OCI-LY7 (cell line): ENCODE results near the gene NOP10. TPM values are rescaled to one million over a fixed set of nuclear protein-coding genes. Genes with fewer than 3 reads are reported as not detected.

ENCODE experiments used
- BruUV-seq: library from RNA; stranded (reverse); fragments of 400-500 nt; replicated peaks from 2 replicates; lab custom pipeline; 2021; lab: Mats Ljungman, UMichigan
- CTCF ChIA-PET: fragments of 300-600 bp; sonication (Branson Sonifier 250); formaldehyde crosslinking; loops from one replicate; lab custom pipeline; 2022; ENCODE audit warnings: antibody characterized with exemption; ENCODE audit not compliant: unreplicated experiment; lab: Charles Lee
- POLR2A ChIA-PET: fragments of 300-600 bp; sonication (Branson Sonifier 250); formaldehyde crosslinking; loops from one replicate; lab custom pipeline; 2022; ENCODE audit warnings: antibody characterized with exemption; lab: Charles Lee
- DNase-seq: peaks from one replicate; pipeline ENCODE4 v3.0.0-alpha.2; 2015; ENCODE audit warnings: low spot score
- H2AFZ ChIP-seq: fragments of 200-600 bp; sonication (generic), shearing (Covaris generic); 2 replicates; pipeline ENCODE4 v1.6.1; 2014; ENCODE audit warnings: mild to moderate bottlenecking, antibody characterized with exemption, low read length, moderate library complexity
- H3K27ac ChIP-seq: fragments of 200-600 bp; sonication (generic); 2 replicates; pipeline ENCODE4 v1.5.1; 2014; ENCODE audit warnings: mixed run types, low read depth, mild to moderate bottlenecking, moderate library complexity, low read length, inconsistent platforms; ENCODE audit not compliant: poor library complexity, severe bottlenecking
- H3K36me3 ChIP-seq: fragments of 200-600 bp; sonication (generic); 2 replicates; pipeline ENCODE4 v1.6.1; 2014; ENCODE audit warnings: mild to moderate bottlenecking, antibody characterized with exemption, low read length, moderate library complexity, mixed read lengths; ENCODE audit not compliant: insufficient read depth
- H3K4me1 ChIP-seq: fragments of 200-600 bp; sonication (generic); 2 replicates; pipeline ENCODE4 v1.5.1; 2014; ENCODE audit warnings: mild to moderate bottlenecking, low read length; ENCODE audit not compliant: insufficient read depth, poor library complexity, severe bottlenecking
- H3K4me2 ChIP-seq: fragments of 200-600 bp; sonication (generic); 2 replicates; pipeline ENCODE4 v1.6.1; 2014; ENCODE audit warnings: mild to moderate bottlenecking, low read length
- H3K4me3 ChIP-seq: fragments of 200-600 bp; sonication (generic); 2 replicates; pipeline ENCODE4 v1.5.1; 2014; ENCODE audit warnings: mild to moderate bottlenecking, low read depth, low read length; ENCODE audit not compliant: poor library complexity, severe bottlenecking
- H3K79me2 ChIP-seq: fragments of 200-600 bp; sonication (generic); 2 replicates; pipeline ENCODE4 v1.6.1; 2016; ENCODE audit warnings: low read depth, mild to moderate bottlenecking, low read length, moderate library complexity, mixed read lengths; ENCODE audit not compliant: insufficient read depth
- H3K9me2 ChIP-seq: fragments of 200-600 bp; sonication (generic); 2 replicates; pipeline ENCODE4 v1.6.1; 2016; ENCODE audit warnings: mild to moderate bottlenecking, low read length, mixed read lengths; ENCODE audit not compliant: insufficient read depth
- H3K9me3 ChIP-seq: fragments of 200-600 bp; sonication (generic); 2 replicates; pipeline ENCODE4 v1.6.1; 2014; ENCODE audit warnings: mild to moderate bottlenecking, mixed run types, low read length, mixed read lengths
- H4K20me1 ChIP-seq: fragments of 200-600 bp; sonication (generic); 2 replicates; pipeline ENCODE4 v1.6.1; 2014; ENCODE audit warnings: mild to moderate bottlenecking, antibody characterized with exemption, low read length, moderate library complexity, mixed read lengths; ENCODE audit not compliant: insufficient read depth
- CTCF ChIP-seq: fragments of 200-600 bp; sonication (generic); conservative IDR thresholded peaks from 2 replicates; pipeline ENCODE4 v1.5.1; 2014; ENCODE audit warnings: mild to moderate bottlenecking, antibody characterized with exemption, low read length, moderate library complexity, mixed read lengths
- EZH2phosphoT487 ChIP-seq: fragments of 200-600 bp; sonication (generic); IDR thresholded peaks from 2 replicates; pipeline ENCODE4 v1.6.1; 2018; ENCODE audit warnings: low read depth, borderline replicate concordance, mild to moderate bottlenecking, mixed run types, antibody characterized with exemption, low read length, moderate library complexity, mixed read lengths
- intact Hi-C: fragments of 100-400 bp; cut with micrococcal nuclease; formaldehyde crosslinking; loops from one replicate; pipeline ENCODE4 v1.10.0; 2022; ENCODE audit not compliant: unreplicated experiment
- total RNA-seq, 2 experiments: library from RNA; depleted of rRNA in 1 of 2; stranded (reverse); fragments of >200 nt in 1 of 2; shearing (Covaris generic) in 1 of 2; gene quantifications; 2 replicates each; pipeline ENCODE4 v1.2.3, GENCODE V29; 2014 to 2022

NOP10 gene
- total RNA-seq, 2 experiments from 2014 or later: 130 to 191 TPM

- Histone ChIP-seq H3K79me2 (peaks cover 13% of the 10 kb centered on the region), H3K9me2 (no peaks in the 10 kb centered on the region), H4K20me1 (0 out of 2 replicates have a peak, but pooled peaks cover 7% of the 10 kb centered on the region), H3K4me3 (no peak overlapping the region), H2AFZ (no peak overlapping the region), H3K9me3 (no peaks in the 10 kb centered on the region), H3K27ac (no peak overlapping the region), H3K4me1 (peaks cover 18% of the 10 kb centered on the region), H3K4me2 (no peak overlapping the region), H3K36me3 (peaks cover 49% of the 10 kb centered on the region)
- POLR2A ChIA-PET: no interaction called here
- no peak for TF ChIP-seq EZH2phosphoT487
- no peak for TF ChIP-seq CTCF
- CTCF ChIA-PET: interaction anchor here (0.6 kb wide), 2 partner anchors 135 to 589 kb away, joined by 5 to 7 read pairs; no protein-coding TSS in a partner anchor
- intact Hi-C loops: loop anchor here (10.0 kb wide), 2 partner anchors 149 to 329 kb away; partner anchors contain the start of genes AVEN and KATNBL1
- DNase-seq: no peak
- no TSS peak for BruUV-seq
Measured at GRCh38 chr15:34364041-34364440, 21.1 kb upstream of the NOP10 start.

GRCh38 chr15:34362047-34362773, 19.3 kb upstream of the NOP10 start:
- H3K4me1 ChIP-seq: peaks cover 12% of the 10 kb centered on the region
- ChIA-PET CTCF (no interaction called here), POLR2A (no interaction called here)
- H3K4me3 ChIP-seq: no peak overlapping the region
- TF ChIP-seq EZH2phosphoT487 (no peak), CTCF (no peak)
- peaks cover 13% of the 10 kb centered on the region for H3K79me2 ChIP-seq
- DNase-seq: no peak
- no TSS peak for BruUV-seq
- H3K9me3 ChIP-seq: no peaks in the 10 kb centered on the region
- 0 out of 2 replicates have a peak, but pooled peaks cover 7% of the 10 kb centered on the region for H4K20me1 ChIP-seq
- no peaks in the 10 kb centered on the region for H3K9me2 ChIP-seq
- H3K27ac ChIP-seq: no peak overlapping the region
- no peak overlapping the region for H2AFZ ChIP-seq
- intact Hi-C loops: loop anchor here (10.0 kb wide), 2 partner anchors 147 to 327 kb away; partner anchors contain the start of genes AVEN and KATNBL1
- no peak overlapping the region for H3K4me2 ChIP-seq
- H3K36me3 ChIP-seq: peaks cover 66% of the 10 kb centered on the region

DNA sequence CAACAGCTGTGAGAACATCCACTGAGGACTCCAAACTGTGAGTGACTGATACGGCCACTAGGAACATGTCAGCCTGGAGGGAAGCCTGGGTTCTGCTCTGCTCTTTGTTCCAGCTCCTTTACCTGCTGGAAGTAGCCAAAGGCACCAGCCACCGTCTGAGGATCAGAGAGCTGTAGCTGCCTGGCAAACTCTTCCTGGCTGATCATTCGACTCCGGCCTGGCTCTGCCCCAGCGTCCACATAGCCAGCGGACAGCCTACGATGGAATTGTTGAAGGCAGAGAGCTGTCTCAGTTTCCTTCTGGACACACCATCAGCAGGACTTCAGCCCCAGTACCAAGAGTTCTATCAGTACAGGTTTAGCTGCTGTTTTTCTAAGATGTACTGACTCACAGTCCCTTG, 18.3 kb upstream of the NOP10 start:
- TF ChIP-seq CTCF (no peak), EZH2phosphoT487 (no peak)
- H3K4me3 ChIP-seq: no peak overlapping the region
- no peaks in the 10 kb centered on the region for H3K9me3 ChIP-seq
- peaks cover 12% of the 10 kb centered on the region for H3K4me1 ChIP-seq
- H3K9me2 ChIP-seq: no peaks in the 10 kb centered on the region
- H3K4me2 ChIP-seq: no peak overlapping the region
- POLR2A ChIA-PET: no interaction called here
- intact Hi-C loops: loop anchor here (10.0 kb wide), 2 partner anchors 146 to 326 kb away; partner anchors contain the start of genes AVEN and KATNBL1
- no peak overlapping the region for H3K27ac ChIP-seq
- BruUV-seq: no TSS peak
- H3K79me2 ChIP-seq: peaks cover 12% of the 10 kb centered on the region
- H2AFZ ChIP-seq: no peak overlapping the region
- no peak for DNase-seq
- H3K36me3 ChIP-seq: peaks cover 71% of the 10 kb centered on the region
- H4K20me1 ChIP-seq: 0 out of 2 replicates have a peak, but pooled peaks cover 7% of the 10 kb centered on the region
- CTCF ChIA-PET: no interaction called here
